SK-N-MC (cell line): ENCODE results near the gene PACS2.

Experiments
- EZH2 ChIP-seq: fragments of 200-600 bp; sonication (generic); IDR thresholded peaks from one replicate; pipeline ENCODE4 v1.6.1; 2017; ENCODE audit warnings: antibody characterized with exemption
- POLR2AphosphoS5 ChIP-seq: IDR thresholded peaks from 2 replicates; pipeline ENCODE4 v1.6.1; 2012; ENCODE audit warnings: mild to moderate bottlenecking, low read depth, low read length, borderline replicate concordance

DNA sequence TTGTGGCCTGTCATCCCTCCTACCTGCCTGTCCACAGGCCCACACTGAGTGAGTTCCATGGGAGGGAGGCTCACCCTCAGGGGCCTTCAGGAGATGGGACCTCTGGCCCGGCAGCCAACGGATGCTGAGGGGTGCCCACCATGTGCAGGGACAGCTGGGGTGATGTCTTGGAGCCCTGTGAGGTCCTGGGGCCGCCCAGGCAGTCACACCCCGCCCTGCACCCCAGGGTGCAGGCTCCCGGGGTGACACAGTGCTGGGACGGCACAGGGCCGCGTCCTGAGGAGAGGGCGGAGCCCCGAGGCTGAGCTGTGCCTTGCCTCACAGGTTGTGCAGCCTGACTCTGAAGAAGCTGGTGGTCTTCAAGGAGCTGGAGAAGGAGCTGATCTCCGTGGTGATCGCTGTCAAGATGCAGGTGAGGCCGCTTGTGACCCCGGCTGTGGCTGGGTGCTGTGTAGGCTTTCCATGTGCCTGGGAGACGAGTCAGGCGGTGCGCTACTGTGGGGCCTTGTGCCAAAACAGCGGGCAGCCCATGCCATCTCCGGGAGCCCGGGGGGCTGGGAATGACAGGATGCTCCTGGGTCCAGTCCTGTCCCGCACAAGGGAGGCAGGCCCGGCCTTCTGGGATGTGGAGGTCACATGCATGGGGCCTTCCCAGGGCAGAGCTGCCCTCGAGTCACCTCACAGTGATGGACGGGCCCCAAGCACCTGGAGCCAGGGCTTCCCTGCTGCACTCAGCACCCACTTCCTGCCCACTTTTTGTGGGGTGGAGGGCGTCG lies 33.8 kb downstream of the PACS2 start:
- TF ChIP-seq POLR2AphosphoS5 (no peak), EZH2 (no peak)
